NCI-H1105 (cell line): ENCODE data around the gene INTS14.

ENCODE experiments used
- DNase-seq: peaks from one replicate; lab custom pipeline; 2025; lab: John Stamatoyannopoulos, UW

The INTS14 gene

DNA sequence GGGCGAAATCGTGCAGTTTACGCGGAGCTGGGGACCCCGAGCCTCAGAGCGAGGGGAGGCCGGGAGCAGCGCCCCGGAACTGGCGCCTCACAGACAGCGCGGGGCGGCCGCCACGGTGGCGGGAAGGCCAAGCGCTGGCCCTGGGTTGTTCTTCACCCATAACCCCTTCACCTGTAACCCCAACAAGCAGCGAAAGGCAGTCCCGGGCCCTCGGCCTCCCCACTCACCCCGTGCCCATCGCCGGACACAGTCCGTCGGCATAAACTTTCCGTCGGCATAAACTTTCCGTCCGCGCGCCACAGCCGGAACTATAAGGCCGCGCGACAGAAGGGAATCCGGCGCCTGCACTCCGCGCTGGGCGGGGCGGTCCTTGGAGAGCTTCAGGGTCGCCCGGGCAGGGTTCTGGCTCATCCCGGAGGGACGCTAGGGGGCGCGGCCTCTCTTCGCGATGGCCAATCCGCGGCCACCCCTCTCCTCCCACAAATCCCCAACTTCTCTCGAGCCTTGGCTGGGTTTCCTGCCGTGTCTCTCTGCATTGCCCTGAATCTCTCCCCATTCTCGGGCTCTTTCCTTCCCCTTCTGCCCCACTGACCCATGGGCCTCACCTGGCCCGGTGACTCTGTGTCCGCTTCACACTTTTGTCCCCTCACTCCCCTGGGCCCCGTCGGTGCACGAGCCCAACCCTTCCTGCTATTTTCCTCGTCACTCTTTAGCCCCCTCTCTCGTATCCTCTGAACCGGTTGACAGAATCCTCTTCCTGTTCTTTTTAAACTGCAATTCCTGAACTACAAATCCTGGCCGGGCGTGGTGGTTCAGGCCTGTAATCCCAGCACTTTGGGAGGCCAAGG, at the start of gene INTS14:
Gene INTS14, minus strand, starts transcription at position 261 of the 848 bp plus-strand sequence. CDS start 3,751 bp downstream, outside the sequence.
- DNase-seq = peak; percentile 99

DNA sequence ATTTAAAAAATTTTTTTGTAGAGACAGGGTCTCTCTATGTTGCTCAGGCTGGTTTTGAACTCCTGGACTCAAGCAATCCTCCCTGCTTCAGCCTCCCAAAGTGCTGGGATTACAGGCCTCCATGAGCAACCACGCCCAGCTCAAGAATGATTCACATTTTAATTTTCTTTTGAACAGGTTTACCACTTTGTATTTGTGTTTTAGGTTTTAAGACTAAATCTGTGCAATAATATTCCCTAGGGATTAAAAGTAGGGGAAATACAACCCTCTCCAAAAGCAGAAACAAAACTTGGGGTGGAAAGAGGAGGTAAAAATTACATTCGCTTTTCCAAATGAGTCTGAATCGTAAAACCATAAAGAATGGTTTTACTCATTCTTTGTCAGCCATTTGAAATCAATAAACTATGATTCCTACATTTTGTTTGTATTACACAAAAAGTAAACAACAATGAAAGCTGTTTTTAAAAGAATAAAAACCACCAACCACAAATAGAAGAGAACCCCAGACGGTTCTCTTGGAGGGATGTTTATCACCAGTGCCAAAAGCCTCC, 48.6 kb upstream of the INTS14 start:
- no peak for DNase-seq

DNA sequence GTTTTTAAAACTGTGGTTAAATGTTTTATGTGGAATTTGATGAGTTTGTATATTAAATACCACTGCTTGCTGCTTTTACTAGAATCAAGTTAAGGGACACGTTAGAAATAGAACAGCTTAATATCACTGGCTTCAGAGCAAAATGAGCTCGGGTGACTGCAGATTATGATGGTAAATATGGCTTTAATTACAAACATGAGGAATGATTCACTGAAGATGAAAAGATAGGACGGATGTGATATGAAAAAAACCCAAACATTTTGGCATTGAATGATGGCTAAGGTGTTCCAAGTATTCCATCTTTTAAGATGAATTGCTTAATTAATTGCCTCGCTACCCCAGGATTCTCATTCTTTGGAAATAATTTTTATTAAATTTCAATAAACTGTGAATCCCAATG, 44.5 kb upstream of the INTS14 start:
- no peak for DNase-seq

GRCh38 chr15:65655026-65655425, 44.1 kb upstream of the INTS14 start:
- DNase-seq = no peak

- no peak for DNase-seq
These were observed 43.0 kb upstream of the INTS14 start for GRCh38 chr15:65653801-65654521.

DNA sequence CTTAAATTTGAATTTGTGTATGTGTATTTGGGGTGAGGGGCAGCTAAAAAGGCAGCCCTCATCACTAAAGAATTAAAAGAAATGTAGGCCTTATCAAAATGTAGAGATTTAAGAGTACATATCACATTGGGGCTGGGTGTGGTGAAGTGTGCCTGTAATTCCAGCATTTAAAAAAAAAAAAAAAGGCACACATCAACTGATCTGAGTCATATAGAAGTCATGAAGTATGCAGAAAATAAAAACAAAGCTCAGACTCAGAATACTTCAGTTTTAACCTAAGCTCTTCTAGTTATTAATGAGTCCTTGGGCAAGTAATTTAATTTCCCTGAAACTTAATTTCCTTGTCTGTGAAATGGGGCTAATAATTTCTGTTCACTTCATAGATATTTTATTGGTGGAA, 42.4 kb upstream of the INTS14 start:
- DNase-seq = no peak

GRCh38 chr15:65651831-65652749, 41.2 kb upstream of the INTS14 start:
- DNase-seq = no peak

- no peak for DNase-seq
These were observed 40.1 kb upstream of the INTS14 start for GRCh38 chr15:65651042-65651322.

DNA sequence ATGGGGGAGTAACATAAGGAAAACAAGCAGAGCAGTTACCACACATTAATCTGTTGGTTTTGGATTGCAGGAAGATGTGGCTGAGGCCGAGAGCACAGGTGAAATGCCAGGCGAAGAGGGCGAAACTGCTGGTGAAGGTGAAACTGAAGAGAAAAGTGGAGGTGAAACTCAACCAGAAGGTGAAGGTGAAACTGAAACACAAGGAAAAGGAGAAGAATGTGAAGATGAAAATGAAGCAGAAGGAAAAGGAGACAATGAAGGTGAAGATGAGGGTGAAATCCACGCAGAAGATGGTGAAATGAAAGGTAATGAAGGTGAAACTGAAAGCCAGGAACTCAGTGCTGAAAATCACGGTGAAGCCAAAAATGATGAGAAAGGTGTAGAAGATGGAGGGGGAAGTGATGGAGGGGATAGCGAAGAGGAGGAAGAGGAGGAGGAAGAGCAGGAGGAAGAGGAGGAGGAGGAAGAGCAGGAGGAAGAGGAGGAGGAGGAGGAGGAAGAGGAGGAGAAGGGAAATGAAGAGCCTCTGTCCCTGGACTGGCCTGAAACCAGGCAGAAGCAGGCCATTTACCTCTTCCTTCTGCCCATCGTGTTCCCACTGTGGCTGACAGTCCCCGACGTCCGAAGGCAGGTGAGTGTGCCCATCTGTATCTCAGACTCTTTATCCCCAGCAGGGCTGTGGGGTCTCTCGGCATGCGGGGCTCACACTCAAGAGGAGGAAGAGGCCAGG, 39.5 kb upstream of the INTS14 start:
- no peak for DNase-seq

GRCh38 chr15:65646486-65646885, 35.6 kb upstream of the INTS14 start:
- no peak for DNase-seq

- no peak for DNase-seq
These were observed 34.5 kb upstream of the INTS14 start for GRCh38 chr15:65645392-65645791.

GRCh38 chr15:65644282-65644681, 33.4 kb upstream of the INTS14 start:
- no peak for DNase-seq

- DNase-seq = no peak
These were observed 31.7 kb upstream of the INTS14 start for GRCh38 chr15:65642594-65642993.

GRCh38 chr15:65641768-65642475, 31.0 kb upstream of the INTS14 start:
- no peak for DNase-seq

GRCh38 chr15:65639509-65639908, 28.6 kb upstream of the INTS14 start:
- no peak for DNase-seq

GRCh38 chr15:65638681-65639089, 27.8 kb upstream of the INTS14 start:
- peak; percentile 71 for DNase-seq

DNA sequence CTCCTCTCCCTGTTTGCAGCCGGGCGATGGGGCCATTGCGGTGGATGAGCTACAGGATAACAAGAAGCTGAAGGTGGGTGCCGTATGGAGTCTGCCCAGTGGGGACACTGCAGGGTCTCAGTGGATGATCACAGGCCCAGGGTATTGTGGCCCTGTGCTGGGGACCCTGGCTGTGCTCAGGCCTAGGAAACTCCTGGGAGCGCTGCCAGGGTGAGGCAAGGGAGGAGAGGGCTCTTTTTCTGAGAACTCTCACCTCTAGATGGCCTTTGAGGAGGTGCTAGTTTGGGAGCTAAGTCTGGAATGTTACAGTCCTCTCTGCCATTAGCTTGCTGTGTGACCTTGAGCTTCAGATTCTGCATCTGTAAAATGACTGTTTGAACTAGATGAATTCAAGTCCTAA, 27.2 kb upstream of the INTS14 start:
- no peak for DNase-seq

DNA sequence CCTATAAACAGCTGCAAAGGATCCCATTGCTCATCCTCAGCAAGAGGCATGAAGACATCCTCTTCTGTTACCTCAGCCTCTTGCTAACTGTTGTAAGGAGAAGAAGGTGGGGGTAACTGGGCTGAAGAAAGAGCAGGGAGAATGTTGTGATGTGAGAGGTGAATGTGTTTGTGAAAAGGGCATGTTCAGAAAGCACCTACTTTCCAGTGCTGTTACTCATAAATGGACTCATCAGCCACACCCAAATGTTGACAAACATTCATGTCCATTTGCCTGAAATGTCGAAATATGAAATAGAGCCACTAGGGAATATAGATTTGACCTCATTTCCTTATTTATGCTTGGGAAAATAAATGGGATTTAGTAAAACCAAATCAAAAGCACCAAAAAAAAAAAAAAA, 23.4 kb upstream of the INTS14 start:
- DNase-seq = no peak

GRCh38 chr15:65633752-65634151, 22.8 kb upstream of the INTS14 start:
- DNase-seq = no peak

DNA sequence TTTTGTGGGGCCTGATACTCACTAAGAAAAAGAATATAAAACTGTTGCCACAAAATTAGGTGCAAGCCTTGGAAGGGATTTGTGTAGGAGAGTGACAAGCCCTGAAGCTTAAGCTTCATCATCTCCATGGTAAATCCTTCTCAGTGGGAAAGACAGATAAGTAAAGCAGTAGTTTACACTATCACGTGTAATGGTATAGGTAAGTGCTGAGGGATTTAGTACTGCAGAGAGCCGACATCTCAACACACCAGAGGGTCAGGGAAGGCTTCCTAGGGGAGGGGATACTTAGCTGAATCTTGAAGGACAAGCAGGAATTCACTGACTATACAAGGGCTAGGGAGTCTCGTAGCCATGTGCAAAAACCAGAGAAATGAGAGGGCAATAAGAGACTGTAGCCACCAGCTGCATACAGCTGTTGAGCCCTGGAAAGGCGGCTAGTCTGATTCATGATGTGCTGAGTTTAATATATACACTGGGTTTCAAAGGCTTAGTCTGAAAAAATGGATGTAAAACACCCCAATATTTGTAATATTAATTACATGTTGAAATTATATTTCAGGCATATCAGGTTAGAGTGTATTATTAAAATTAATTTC, 21.9 kb upstream of the INTS14 start:
- DNase-seq = no peak
